ENCODE results near the gene MATCAP1. TPM values are rescaled to one million over a fixed set of nuclear protein-coding genes. Genes with fewer than 3 reads are reported as not detected.

MATCAP1 gene
- total and polyA plus RNA-seq, 2 donors (not counting 1 experiment from before 2014, with no cell fraction given): 16.6 to 28.4 TPM

- H3K4me2 ChIP-seq (ENCODE audit: extremely low read depth, insufficient read depth, low read length): peak overlapping the region; percentile 72
These were observed 2.4 kb downstream of the MATCAP1 start for GRCh38 chr16:67181346-67181745.

GRCh38 chr16:67180166-67180565 lies 3.6 kb downstream of the MATCAP1 start:
- H3K79me2 ChIP-seq (ENCODE audit: control insufficient read depth, insufficient read depth, low read length): peaks cover 9% of the 10 kb centered on the region
- H3K9ac ChIP-seq (ENCODE audit: insufficient read depth, low read length): no peak overlapping the region
- H4K20me1 ChIP-seq (ENCODE audit: control insufficient read depth, extremely low read depth, insufficient read depth, low read length): no peaks in the 10 kb centered on the region
- peaks cover 8% of the 10 kb centered on the region for H3K36me3 ChIP-seq (ENCODE audit: control insufficient read depth, insufficient read depth, low read length)
- no peak overlapping the region for H3K27ac ChIP-seq (ENCODE audit: insufficient read depth, low read length)
- no peaks in the 10 kb centered on the region for H3K27me3 ChIP-seq (ENCODE audit: control insufficient read depth, insufficient read depth, low read length)
- no peak overlapping the region for H3K4me3 ChIP-seq (replicated peaks in 1 of 4; ENCODE audit: control extremely low read depth in 1 of 4, insufficient read depth in 1 of 4, low read depth in 3 of 4, low read length in 4 of 4)
- H3K4me2 ChIP-seq (ENCODE audit: extremely low read depth, insufficient read depth, low read length): no peak overlapping the region
- no peaks in the 10 kb centered on the region for H3K9me3 ChIP-seq (ENCODE audit: control insufficient read depth, insufficient read depth, low read depth, low read length)
- no peak for DNase-seq (ENCODE audit: low read depth in 2 of 2)
- no peak overlapping the region for H2AFZ ChIP-seq (ENCODE audit: low read length)
- TF ChIP-seq EZH2 (IDR thresholded peaks at IDR 0.05; ENCODE audit: low read length, missing control alignments) (no peak), CTCF (conservative IDR thresholded peaks at IDR 0.05 in 1 of 2, IDR thresholded peaks at IDR 0.05 in 1 of 2; ENCODE audit: low read depth in 1 of 2, low read length in 2 of 2) (no peak)
- peaks cover 18% of the 10 kb centered on the region for H3K4me1 ChIP-seq (ENCODE audit: control insufficient read depth, extremely low read depth, insufficient read depth, low read length)

More at GRCh38 chr16:67181346-67181745, 2.4 kb downstream of the MATCAP1 start:
- peaks cover 6% of the 10 kb centered on the region for H3K36me3 ChIP-seq (ENCODE audit: control insufficient read depth, insufficient read depth, low read length)
- no peaks in the 10 kb centered on the region for H4K20me1 ChIP-seq (ENCODE audit: control insufficient read depth, extremely low read depth, insufficient read depth, low read length)
- TF ChIP-seq CTCF (conservative IDR thresholded peaks at IDR 0.05 in 1 of 2, IDR thresholded peaks at IDR 0.05 in 1 of 2; ENCODE audit: low read depth in 1 of 2, low read length in 2 of 2) (no peak), EZH2 (IDR thresholded peaks at IDR 0.05; ENCODE audit: low read length, missing control alignments) (no peak)
- H3K27ac ChIP-seq (ENCODE audit: insufficient read depth, low read length): peak overlapping the region; percentile 36
- H3K27me3 ChIP-seq (ENCODE audit: control insufficient read depth, insufficient read depth, low read length): no peaks in the 10 kb centered on the region
- DNase-seq (ENCODE audit: low read depth in 2 of 2): peak; percentile 84 to 95
- H3K4me1 ChIP-seq (ENCODE audit: control insufficient read depth, extremely low read depth, insufficient read depth, low read length): peaks cover 20% of the 10 kb centered on the region
- H3K9ac ChIP-seq (ENCODE audit: insufficient read depth, low read length): no peak overlapping the region
- H3K79me2 ChIP-seq (ENCODE audit: control insufficient read depth, insufficient read depth, low read length): peaks cover 9% of the 10 kb centered on the region
- no peaks in the 10 kb centered on the region for H3K9me3 ChIP-seq (ENCODE audit: control insufficient read depth, insufficient read depth, low read depth, low read length)
- H3K4me3 ChIP-seq (replicated peaks in 1 of 4; ENCODE audit: control extremely low read depth in 1 of 4, insufficient read depth in 1 of 4, low read depth in 3 of 4, low read length in 4 of 4): peak overlapping the region in 2 of 4 experiments; percentile 42 to 46
- H2AFZ ChIP-seq (ENCODE audit: low read length): no peak overlapping the region

GRCh38 chr16:67179421-67180080 lies 4.2 kb downstream of the MATCAP1 start:
- no peaks in the 10 kb centered on the region for H3K9me3 ChIP-seq (ENCODE audit: control insufficient read depth, insufficient read depth, low read depth, low read length)
- no peak for DNase-seq (ENCODE audit: low read depth in 2 of 2)
- no peak overlapping the region for H3K4me2 ChIP-seq (ENCODE audit: extremely low read depth, insufficient read depth, low read length)
- H3K9ac ChIP-seq (ENCODE audit: insufficient read depth, low read length): no peak overlapping the region
- no peaks in the 10 kb centered on the region for H3K27me3 ChIP-seq (ENCODE audit: control insufficient read depth, insufficient read depth, low read length)
- TF ChIP-seq EZH2 (IDR thresholded peaks at IDR 0.05; ENCODE audit: low read length, missing control alignments) (no peak), CTCF (conservative IDR thresholded peaks at IDR 0.05 in 1 of 2, IDR thresholded peaks at IDR 0.05 in 1 of 2; ENCODE audit: low read depth in 1 of 2, low read length in 2 of 2) (peak; percentile 3 to 10)
- H4K20me1 ChIP-seq (ENCODE audit: control insufficient read depth, extremely low read depth, insufficient read depth, low read length): no peaks in the 10 kb centered on the region
- H3K36me3 ChIP-seq (ENCODE audit: control insufficient read depth, insufficient read depth, low read length): peaks cover 10% of the 10 kb centered on the region
- H2AFZ ChIP-seq (ENCODE audit: low read length): no peak overlapping the region
- H3K79me2 ChIP-seq (ENCODE audit: control insufficient read depth, insufficient read depth, low read length): peaks cover 9% of the 10 kb centered on the region
- H3K4me1 ChIP-seq (ENCODE audit: control insufficient read depth, extremely low read depth, insufficient read depth, low read length): peaks cover 15% of the 10 kb centered on the region
- no peak overlapping the region for H3K4me3 ChIP-seq (replicated peaks in 1 of 4; ENCODE audit: control extremely low read depth in 1 of 4, insufficient read depth in 1 of 4, low read depth in 3 of 4, low read length in 4 of 4)
- no peak overlapping the region for H3K27ac ChIP-seq (ENCODE audit: insufficient read depth, low read length)

Measured in fibroblast of lung (primary cell).